Activated CD4-positive, alpha-beta T cell treated with anti-CD3 and anti-CD28 coated beads, Interleukin-2, Interleukin-6, amounts not matched to agents 100 ng/mL and 50 ng/mL, durations not matched to agents 16 hours and 8 hours (primary cell): ENCODE measurements around the gene GALNT16.
A peak's percentile ranks its signal among the peaks of the same experiment; 100 is the strongest.
"Not testable (repeated sequence)": the region's sequence is repeated elsewhere in the genome, so short reads cannot be mapped to it uniquely, and the experiment has no call there.

ENCODE experiments used
- DNase-seq: peaks from one replicate; pipeline ENCODE4 v3.0.0-alpha.2; 2020

The GALNT16 gene

DNA sequence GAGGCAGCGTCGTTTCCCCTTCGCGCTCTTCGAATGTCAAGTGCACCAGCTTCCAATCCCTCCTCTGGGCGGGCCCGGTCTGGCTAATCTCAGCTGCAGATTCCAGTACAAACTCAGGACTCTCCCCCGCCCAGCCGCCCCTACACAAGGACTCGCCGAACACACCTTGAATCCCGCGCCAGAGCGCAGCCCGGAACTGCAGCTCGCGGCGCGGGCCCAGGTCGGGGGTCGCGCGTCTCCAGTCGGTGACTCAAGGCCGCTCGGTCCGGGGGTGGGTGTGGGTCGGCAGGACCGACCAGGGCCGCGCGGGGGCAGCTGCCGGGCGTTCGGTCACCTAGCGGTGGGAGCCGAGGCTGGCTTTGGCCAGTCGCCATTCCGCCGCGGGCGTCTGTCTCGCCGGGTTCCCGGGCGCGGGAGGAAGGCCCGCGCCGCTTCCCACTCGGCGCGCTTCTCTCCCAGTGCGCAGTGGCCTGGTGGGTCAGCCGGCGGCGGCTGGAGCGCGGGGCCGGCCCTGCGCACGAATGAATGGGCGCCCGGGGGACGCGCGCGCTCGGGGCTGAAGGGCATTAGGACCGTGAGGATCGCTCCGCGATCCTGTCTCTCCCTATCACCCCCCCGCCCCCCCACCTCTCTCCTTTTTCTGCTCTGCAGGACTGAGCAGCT, at the start of gene GALNT16:
TSS of gene GALNT16 (plus strand) at position 632 of the 663 bp plus-strand sequence. CDS start 133 bp downstream, outside the sequence.
- DNase-seq, result no peak

DNA sequence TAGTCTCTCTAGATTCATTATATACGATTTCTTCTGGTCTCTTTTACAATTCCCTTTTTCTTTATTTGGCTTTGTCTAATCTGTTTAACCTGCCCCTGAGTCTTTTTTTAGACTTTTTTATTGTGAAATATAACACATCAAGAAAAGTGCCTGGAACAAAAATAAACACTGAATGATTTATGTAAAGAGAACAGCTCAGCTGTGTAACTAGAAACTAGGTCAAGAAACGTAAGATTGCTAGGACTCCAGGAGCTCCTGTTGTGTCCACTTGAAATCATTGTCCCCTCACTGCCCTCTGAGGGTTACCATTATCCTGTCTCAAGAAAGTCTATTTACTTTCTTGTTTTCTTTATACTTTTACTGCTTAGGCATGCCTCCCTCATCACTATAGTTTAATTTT, 45.6 kb upstream of the GALNT16 start:
- no peak for DNase-seq

DNA sequence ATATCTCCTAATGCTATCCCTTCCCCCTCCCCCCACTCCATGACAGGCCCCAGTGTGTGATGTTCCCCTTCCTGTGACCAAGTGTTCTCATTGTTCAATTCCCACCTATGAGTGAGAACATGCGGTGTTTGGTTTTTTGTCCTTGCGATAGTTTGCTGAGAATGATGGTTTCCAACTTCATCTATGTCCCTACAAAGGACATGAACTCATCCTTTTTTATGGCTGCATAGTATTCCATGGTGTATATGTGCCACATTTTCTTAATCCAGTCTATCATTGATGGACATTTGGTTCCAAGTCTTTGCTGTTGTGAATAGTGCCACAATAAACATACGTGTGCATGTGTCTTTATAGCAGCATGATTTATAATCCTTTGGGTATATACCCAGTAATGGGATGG, 42.3 kb upstream of the GALNT16 start:
- not testable (repeated sequence) for DNase-seq

DNA sequence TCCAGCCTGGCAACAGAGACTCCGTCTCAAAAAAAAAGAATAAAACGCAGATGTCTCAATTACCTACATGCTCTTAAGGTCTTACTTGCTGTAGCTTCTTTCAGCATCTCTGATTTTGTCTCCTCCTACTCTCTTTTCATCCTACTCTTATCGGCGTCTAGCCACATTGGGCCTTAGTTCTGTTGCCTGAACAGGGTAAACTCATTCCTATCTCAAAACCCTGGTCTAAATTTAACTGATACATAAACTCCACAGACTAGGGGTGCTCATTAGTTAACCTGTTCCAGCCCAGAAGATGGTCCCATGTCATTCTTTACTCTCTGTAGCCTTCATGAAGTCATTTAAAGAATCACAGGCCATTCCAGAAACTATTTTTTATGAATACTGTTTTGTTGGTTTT, 35.0 kb upstream of the GALNT16 start:
- DNase-seq, result no peak

DNA sequence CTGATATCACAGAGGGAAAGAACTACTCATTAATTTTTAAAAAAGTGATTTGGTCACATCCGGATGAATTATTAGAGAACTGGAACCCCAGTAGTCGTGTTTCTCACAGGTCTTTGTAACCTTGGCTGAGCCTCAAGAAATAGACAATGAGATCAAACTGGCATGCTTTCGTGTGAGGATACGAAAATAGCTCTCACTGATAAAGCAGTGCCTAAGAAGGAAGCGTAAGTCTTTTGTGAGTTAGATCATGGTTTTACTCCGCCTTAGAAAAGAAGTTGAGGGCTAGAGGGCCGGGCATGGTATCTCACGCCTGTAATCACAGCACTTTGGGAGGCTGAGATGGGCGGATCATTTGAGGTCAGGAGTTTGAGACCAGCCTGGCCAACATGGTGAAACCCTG, 33.8 kb upstream of the GALNT16 start:
- DNase-seq, result no peak

DNA sequence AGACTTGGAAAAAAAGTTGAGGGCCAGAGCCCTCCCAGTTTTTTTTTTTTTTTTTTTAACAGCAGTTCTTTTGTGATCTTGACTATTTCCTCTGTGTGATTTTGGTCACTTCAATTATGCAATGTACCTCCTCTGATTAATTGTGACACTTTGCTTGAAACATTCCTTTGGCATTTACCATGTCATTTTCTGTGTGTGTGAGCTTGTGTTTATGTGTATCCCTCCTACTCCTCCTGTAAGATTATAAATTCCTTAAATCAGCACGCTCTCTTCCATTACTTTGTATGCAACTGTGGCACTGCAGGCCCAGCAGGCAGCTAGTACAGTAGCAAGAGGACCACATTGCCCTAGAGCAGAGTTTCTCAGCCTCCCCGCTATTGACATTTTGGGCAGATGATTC, 33.2 kb upstream of the GALNT16 start:
- DNase-seq, result no peak

DNA sequence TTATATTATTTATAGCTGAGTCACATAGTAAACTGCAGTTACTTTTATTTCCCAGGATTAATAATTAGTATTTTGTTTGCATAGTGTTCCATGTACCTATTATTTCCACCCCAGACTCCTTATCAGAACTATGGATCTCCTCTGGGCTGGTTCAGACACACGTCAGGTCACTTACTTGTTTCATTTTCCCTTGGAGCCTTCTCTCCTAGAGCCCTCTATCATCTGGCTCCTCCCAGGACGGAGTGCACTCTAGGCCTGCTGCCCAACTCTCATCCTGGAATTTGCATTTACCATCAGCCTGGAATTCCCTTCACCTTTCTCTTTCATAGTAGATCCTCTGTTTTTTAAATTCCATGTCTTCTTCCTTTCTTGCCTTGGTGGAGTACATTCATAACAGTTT, 28.5 kb upstream of the GALNT16 start:
- DNase-seq, result no peak

DNA sequence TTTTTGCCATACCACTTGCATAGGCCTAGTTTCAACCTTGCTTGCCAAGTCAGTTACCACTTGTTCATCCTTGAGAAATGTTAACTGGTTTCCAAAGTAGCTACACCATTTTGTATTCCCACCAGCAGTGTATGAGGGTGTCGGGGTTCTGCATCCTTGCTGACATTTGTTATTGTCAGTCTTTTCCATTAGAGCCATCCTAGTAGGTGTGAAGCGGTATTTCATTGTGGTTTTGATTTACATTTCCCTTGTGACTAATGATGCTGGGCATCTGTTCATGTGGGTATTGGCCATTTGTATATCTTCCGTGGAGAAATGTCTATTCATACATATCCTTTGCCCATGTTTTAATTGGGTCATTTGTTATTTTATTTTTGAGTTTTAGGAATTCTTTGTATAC, 27.6 kb upstream of the GALNT16 start:
- DNase-seq, result no peak

DNA sequence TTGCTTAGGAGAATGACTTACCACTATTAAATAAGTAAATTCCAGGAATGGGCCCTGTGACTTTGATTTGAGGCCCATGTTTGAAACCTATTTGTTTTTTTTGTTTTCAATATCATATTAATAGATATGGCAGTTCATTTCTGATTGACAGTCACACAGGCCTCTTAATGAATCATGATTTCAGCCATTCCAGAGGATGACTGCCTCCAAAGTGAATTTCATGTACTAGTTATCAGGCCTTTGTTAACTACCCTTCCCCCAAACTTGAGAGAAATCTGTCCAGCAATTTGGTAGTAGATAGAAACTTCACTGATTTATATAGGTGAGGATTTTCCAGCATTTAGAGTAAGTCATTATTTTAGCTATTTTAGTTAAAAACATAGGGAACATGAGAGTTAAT, 25.9 kb upstream of the GALNT16 start:
- DNase-seq, result no peak

DNA sequence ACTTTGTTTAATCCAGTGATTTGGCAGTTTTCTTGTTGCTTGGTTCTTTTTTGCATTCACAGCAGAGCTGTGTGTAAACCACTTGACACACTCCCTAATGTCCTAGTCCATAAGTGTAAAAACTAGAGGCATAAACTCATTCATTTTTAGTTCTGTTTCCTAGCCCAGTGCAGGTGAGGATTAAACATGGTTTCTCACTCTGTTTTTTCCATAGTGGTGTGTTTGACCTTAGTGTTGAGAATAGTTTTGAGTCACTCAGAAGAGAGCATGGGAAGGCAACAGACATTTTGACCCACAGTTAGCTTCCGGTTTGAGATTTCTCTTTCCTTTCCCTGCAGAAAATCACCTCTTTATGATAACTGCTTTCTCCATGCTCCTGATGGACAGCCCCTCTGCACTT, 24.2 kb upstream of the GALNT16 start:
- DNase-seq, result peak; percentile 33

DNA sequence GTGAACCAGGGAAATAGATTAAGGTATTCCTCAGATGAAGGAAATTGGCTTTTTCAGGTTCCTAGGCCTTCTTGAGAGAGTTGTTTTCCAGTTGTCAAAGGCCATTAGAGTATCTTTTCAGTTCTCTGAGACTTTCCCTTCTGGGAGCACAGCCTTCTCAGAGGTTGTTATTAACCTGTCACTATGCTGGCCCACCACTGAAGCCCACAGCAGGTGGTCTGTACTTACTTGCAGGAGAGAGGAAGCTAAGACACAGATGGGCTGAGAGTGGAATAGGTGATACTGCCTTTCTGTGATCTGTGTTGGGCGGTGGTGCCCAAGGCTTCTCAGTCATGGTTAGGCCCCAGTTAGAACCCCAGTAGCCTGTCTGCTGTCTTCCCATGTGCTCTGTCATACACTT, 22.8 kb upstream of the GALNT16 start:
- DNase-seq, result no peak

DNA sequence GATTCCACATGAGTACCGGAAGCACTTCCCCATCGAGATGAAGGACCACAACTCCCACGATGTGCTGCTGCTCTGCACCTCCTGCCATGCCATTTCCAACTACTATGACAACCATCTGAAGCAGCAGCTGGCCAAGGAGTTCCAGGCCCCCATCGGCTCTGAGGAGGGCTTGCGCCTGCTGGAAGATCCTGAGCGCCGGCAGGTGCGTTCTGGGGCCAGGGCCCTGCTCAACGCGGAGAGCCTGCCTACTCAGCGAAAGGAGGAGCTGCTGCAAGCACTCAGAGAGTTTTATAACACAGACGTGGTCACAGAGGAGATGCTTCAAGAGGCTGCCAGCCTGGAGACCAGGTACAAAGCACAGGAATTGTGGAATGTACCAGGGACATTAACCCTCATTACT, 22.4 kb upstream of the GALNT16 start:
- DNase-seq, result no peak

DNA sequence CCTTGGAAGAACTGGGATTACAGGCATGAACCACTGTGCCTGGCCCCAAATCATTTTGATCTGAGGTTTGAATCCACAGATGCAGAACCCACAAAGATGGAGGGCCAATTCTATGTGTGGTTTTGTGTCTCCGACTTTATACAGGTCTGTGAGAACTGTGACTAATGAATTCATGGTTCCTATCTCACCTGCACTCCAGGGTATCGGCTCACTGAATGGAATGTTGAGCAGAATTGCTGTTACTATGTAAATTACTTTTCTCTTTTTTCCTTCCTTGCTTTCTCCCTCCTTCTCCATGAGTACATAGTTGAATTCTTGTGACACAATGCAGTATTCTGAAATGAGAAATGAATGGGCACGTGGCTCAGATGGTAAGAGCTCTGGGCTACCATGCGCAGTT, 21.1 kb upstream of the GALNT16 start:
- DNase-seq, result no peak

DNA sequence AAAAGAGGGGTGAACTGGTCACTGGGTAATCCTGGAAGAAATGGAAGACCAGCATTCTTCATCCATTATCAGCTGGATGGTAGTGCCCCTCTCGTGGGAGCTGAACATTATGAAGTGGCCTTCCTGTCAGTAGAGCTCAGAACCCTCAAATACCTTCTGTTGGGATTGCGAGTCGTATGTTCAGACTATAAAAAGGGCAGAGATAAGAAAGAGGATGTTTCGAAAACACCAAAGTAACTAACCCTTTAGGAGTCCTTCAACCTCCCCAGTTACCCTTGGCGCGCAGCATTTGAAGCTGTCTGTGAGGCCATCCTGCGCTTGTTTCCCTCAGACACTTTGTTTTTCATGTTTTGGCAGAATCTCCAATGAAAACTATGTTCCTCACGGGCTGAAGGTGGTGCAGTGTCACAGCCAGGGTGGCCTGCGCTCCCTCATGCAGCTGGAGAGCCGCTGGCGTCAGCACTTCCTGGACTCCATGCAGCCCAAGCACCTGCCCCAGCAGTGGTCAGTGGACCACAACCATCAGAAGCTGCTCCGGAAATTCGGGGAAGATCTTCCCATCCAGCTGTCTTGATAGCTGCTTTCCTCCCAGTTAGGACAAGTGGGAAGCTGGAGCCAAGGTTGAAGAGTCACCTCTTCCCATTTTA, 19.3 kb upstream of the GALNT16 start:
- no peak for DNase-seq

DNA sequence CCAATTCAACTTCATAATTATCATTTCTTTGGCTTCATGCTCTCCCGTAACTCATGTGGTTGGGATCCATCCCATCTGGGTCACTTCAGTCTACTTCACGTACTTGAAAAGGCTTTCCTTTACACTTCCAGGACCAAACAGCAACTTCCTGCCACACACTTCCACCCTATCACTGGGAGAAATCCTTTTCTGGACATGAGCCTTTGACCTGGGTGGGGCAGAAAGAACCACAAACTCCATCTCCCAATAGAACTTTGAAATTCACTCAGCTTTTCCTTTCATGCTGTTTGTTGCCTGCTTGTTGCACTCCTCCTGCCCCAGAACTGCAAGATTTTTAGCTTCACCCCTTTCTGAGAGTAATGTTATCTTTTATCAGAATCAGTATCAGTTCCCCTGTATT, 18.4 kb upstream of the GALNT16 start:
- DNase-seq, result no peak

DNA sequence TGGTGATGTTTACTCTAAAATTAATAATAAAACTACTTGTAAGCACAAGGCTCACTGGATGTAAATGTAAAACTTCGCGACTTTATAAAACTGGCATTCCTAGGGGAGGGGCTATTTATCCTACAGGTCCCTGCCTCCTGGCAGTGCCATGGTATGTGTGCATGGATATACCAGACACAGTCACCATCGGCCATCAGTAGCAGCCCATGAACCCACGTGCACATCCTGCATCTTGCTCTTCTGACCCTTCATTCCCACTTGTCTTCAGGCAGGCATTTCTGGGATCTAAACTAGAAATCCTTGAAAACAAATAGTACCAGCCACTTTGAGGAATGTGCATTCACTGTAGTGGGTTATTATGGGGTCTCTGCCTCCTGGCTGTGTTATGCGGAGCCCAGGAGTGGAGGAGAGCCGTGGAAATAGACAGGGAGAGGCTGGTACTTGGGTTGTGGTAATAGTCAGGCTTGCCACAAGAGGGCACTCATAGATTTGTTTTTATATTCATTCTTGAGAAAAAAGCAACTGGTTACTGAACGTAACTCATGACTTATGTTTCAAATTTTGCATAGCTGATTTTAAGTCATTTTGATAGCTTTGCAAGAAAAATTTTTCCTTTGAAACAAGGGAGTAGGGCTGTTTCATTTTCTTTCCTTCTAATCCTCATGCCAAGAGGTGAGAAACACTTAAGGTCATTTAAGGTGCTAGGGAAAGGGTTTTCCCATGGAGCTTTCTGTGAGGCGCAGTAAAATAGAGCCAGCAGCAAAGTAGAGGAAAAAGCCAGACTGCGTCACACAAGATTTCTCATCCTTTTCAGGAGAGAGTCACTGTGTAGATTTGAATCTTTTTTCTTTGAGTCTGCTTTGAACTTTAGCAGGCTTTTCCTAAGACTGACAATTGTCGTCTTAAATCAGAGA, 17.4 kb upstream of the GALNT16 start:
- peak; percentile 66 for DNase-seq

DNA sequence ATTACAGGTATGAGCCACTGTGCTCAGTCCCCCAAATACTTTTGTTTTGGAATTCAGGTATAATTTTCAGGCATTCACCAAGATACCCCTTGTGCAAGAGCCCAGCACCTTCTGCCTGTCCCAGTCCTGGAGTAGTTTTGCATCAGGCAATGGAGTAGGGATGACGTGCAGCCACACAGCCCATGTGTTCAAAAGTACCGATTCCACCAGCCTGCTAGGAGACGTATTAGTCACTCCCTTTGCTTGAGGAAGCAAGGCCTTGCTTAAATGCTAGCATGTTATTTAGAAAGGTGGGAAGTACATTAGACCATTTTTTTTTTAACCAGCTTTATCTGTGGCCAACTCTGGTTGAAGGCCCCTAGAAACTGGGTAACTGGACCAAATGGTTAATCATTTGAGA, 15.0 kb upstream of the GALNT16 start:
- DNase-seq, result no peak

DNA sequence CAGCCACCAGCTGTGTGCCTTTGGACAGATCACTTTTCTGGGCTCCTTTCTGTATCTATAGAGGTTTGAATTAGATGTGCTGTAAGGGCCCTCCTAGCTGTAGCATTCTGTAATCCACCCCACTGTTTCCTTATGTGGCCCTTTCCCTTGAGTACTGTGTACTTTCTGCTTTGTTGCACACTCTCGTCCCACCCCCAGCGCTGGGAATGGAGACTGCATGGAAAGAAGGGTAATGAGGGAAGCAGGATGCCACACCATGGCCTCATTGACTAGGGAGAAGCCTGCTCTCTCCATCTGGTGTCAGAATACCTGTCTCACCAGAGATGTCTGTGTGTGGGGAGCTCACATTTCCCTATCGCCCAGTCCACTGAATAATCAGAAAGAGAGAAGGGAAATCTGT, 13.6 kb upstream of the GALNT16 start:
- DNase-seq, result no peak

DNA sequence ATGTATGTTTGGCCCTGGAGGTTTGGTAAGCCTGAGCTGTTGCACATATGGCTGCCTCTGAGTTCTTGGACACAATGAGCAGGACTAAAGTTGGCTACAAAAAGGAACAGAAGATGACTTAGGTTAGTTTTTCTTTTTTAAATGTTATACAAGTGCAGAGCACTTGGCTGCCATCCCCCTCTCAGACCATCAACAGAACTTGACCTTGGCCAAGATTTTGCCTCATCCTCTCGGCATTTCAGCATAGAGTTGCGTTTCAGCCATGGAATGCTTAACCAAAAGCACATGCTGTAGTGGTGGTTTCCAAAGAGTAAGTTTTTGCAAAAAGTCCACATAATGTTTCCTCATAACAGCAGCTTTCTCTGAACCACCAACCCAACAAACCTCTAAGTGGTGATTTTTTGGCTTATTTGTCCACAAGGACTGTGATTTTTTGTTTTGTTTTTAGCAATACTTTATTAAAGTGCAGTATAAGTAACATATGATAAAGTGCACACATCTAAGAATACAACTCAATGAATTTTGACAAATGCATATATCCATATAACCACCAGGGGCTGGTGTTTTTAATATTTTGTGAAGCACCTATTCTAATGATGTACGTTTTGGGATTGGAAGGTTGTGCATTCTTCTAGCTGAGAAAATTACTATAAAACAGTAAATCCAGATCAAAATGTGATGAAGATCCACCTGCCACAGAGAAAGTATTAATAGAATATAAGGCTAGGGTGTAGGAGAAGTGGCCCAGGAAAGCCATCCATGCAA, 12.1 kb upstream of the GALNT16 start:
- no peak for DNase-seq

DNA sequence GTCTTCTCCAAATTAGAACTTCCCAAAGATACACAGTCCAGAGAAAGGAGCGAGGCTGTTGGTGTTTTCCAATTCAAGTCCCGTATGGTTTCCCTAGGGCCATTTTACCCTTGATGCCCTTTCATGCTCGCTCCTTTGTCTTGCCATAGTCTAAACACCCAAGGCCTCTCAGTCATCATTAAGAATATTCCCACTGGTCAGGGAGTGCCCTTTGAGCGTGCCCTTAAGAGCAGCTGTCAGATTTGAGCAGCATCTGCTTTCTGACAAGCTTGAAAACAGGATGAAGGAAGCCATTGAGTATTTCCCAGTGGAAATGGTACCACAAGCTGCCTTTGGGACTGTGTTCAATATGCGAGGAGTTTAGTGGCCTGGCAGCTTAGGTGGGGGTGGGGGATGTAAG, 10.4 kb upstream of the GALNT16 start:
- no peak for DNase-seq

DNA sequence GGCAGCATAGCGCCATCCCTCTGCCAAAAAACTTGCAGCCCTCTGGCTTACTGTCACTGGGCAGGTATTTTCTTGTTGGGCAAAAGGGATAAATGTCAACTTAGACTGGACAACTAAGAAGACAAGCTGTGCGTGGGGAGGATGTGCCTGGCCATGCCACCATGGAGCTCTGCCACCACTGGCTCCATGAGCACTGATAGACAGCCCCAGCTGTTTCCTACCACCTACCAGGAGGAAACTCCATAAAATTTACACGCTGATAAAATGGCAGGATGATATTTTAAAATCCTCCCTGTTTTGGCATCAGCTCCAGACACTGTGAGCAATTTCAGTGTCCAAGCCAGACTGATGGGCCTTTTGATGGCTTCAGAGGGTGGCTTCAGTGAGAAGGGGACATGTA, 7.1 kb upstream of the GALNT16 start:
- DNase-seq, result no peak

DNA sequence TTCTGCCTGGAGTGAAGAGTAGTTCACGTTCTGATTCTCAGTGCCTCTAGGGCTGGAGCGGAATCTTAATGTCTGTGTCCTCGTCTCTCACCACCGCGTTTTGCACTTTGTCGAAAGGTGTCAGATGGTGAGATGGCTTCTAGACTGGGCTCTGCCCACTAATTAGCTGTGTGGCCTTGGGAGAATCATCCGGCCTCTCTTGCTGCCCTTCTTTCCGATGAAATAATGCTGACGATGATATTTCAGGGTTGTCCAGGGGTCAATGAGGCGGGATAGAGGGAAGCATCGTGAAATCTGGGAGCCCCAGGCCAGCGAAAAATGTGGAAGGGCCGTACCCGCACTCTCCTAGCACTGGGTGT, 811 bp upstream of the GALNT16 start:
- DNase-seq, result no peak

DNA sequence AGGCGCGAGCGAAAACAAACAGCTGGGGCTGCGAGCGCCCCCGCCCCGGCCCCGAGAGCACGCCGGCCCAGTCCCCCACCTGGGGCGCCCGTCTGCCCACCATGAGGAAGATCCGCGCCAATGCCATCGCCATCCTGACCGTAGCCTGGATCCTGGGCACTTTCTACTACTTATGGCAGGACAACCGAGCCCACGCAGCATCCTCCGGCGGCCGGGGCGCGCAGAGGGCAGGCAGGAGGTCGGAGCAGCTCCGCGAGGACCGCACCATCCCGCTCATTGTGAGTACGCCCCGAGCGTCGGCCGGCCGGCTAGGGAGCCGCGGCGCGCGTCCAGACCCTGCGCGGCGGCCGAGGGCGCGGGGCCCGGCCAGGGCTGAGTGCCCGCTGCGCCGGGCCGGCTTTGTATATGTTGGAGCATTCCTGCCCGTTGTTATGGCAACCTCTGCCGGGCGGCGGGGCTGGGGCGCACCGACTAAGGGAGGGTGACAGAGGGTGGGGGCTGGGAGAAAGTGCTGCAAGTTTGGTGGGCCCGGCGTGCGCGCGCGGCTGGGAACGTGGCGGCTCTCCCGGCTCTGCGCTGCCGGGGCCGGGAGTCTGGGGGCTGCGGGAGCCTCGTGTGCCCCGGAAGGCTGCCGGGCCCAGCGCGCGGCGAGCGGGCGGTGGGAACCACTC, 367 bp downstream of the GALNT16 start:
- no peak for DNase-seq
